Loucy (cell line): ENCODE data around the gene C10orf105.

Experiments used
- EZH2phosphoT487 ChIP-seq: fragments of 200-600 bp; IDR thresholded peaks from 2 replicates; pipeline ENCODE4 v1.6.1; 2018; ENCODE audit warnings: antibody characterized with exemption, mild to moderate bottlenecking, moderate library complexity, borderline replicate concordance
- TF ChIP-seq, protein P1 (sequence below): fragments of 200-600 bp; sonication (generic); conservative IDR thresholded peaks from 2 replicates; pipeline ENCODE4 v1.5.1; 2014; ENCODE audit warnings: mild to moderate bottlenecking, antibody characterized with exemption, low read length

DNA sequence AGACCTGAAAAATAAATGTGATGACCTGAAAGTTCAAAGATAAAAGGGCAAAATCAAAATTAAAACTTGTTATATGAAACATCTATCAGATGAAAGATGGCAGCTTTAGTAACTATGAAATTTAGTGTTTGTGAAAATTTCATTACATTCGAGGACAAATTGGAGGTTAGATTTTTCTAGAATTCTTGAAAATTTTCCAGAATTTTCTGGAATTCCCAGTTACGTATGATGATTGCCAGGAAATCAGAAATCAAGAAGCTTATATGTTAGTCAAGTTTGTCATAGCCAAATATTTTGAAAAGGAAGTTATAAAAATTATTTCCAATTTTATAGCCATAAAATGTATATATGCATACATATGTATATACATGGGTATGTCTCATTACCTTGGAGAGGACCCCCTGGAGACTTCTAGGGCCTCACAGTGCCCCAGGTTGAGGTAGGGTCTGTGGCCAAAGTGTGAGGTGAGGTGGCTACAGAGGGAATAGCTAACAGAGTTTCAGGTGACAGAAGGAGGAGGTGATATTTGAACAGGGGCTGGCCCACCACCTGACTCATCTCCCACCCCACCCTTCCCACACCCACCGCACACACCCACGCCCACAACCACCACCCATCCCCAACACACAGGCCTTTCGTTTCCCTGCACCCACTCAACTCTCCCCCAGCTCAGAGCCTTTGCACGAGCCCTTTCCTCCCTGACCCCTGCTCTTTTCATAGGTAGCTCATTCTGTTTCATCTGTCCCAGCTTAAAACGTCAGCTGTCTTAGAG is 21.5 kb downstream of the C10orf105 start:
- TF ChIP-seq EZH2phosphoT487 = no peak
- TF ChIP-seq, protein P1, sequence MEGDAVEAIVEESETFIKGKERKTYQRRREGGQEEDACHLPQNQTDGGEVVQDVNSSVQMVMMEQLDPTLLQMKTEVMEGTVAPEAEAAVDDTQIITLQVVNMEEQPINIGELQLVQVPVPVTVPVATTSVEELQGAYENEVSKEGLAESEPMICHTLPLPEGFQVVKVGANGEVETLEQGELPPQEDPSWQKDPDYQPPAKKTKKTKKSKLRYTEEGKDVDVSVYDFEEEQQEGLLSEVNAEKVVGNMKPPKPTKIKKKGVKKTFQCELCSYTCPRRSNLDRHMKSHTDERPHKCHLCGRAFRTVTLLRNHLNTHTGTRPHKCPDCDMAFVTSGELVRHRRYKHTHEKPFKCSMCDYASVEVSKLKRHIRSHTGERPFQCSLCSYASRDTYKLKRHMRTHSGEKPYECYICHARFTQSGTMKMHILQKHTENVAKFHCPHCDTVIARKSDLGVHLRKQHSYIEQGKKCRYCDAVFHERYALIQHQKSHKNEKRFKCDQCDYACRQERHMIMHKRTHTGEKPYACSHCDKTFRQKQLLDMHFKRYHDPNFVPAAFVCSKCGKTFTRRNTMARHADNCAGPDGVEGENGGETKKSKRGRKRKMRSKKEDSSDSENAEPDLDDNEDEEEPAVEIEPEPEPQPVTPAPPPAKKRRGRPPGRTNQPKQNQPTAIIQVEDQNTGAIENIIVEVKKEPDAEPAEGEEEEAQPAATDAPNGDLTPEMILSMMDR = no peak
